GM19452 (cell line): ENCODE data around the gene CCL25.

ENCODE experiments used
- ATAC-seq: cut with Tn5 transposase; IDR thresholded peaks from one replicate; pipeline ENCODE4 v1.9.1; 2021; ENCODE audit not compliant: unreplicated experiment

Gene CCL25

DNA sequence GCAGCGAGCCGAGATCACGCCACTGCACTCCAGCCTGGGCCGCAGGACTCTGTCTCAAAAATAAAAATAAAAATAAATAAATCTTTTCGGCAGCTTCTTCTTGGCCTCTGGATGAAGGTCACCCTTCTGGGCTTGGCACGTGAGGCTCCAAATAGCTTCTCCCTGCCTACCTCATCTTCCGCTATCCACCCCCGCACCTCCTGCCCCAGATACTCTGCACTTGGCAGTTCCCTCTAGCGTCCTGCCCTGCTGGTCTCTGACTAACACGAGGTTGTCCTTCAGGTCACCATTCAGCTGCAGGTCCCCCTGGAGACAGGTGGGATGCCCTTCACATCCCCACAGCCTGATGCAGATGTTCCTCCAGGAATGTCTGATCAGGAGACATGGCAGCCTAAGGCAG is 8.5 kb upstream of the CCL25 start:
- no peak for ATAC-seq

DNA sequence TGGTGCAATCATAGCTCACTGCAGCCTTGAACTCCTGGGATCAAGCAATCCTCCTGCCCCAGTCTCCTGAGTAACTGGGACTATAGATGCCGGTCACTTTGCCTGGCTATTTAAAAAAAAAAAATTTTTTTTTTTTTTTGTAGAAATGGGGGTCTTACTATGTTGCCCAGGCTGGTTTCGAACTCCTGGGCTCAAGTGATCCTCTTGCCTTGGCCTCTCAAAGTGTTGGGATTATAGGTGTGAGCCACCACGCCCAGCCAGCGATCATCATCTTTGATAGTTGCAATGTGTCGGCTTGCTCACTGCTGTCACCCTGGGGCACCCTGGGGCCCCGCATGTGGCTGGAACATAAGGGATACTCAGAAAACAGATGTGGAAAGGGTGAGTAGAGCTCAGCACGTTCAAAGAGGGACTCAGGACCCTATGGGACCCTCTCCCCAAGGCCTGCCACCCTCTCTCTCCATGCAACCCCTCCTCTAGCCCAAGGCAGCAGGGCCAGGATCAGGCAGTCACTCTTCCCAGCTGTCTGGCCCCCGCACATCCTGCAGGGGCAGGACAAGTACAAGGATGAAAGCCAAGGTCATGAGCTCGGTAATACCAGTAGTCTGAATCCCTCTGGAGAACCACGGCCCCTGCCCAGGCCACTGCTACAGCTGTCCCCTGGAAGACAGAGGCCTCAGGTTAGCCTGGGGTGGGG is 6.5 kb upstream of the CCL25 start:
- ATAC-seq, result no peak

DNA sequence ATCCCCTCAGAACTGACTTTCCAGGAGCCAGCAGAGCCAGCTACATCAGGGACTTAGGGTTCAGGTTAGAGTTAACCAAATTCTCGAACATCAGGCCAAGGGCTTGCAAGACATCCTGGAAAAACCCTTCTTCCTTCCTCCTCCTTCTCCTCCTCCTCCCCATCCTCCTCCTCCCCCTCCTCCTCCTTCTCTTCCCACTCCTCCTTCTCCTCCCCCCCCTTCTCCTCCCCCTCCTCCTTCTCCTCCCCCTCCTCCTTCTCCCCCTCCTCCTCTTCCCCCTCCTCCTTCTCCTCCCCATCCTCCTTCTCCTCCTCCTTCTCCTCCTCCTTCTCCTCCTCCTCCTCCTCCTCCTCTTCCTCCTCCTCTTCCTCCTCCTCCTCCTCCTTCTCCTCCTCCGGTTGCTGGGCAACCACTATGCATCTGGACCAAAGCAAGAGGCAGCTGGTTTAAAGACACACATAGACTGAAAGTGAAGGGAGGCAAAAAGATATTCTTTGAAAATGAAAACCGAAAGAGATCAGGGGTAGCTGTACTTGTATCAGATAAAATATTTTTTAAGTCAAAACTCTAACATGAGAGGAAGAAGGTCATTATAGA is 5.9 kb upstream of the CCL25 start:
- ATAC-seq, result no peak

DNA sequence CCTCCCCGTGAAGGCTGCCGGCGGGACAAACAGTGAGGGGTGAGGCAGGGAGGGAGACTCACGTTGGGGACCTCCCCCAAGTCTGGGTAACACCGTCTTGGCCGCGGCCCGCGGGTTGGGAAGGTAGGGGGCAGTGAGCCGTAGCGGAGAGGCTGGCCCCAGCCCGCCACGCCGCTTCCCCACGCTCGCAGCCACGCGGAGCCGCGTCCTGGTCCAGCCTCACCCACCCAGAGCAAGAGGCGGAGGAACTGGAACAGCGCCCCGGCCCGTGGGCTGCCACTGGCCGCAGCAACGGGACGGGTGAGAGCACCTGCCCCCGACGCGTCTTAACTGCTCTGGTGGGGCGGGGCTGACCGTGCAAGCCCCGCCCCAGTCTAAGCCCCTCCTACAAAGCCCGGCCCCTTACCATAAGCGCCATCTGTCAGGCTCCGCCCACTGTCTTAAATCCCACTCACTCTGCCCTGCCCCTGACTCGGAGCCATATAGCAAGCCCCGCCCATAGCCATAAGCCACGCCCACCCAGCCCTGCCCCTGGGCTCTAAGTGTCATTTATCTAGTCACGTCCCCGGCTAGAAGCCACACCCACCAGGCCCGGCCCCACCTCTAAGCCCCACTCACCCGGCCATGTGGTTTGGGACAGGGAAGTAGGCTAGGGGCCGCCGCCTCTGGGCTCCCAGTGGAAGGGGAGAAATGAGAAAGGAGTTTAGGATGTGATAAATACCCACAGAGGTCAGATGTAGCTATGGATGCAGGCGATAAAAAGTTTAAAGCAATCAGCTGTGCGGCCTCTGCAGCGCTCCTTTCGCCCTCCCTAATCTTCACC is 2.1 kb upstream of the CCL25 start:
- peak; percentile 81 for ATAC-seq

DNA sequence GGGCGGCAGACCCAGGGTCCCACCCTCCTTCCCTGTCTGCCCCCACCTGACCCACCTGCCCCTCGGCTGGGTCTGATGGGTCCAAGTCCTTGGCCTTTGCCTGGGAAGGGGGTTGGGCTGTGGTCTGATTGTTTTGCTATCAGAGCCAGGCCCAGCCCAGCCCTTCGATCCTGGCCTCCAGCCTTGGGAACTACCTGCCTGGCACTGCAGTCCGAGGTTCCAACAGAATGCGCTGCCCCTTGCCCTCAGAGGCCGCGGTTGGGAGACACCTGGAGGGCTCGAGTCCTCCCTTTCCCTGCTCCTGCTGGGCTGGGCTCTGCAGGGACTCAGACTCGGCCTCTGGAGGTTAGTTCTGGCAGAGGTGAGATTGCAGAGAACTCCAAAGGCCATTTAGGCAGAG is 1.6 kb downstream of the CCL25 start:
- no peak for ATAC-seq

DNA sequence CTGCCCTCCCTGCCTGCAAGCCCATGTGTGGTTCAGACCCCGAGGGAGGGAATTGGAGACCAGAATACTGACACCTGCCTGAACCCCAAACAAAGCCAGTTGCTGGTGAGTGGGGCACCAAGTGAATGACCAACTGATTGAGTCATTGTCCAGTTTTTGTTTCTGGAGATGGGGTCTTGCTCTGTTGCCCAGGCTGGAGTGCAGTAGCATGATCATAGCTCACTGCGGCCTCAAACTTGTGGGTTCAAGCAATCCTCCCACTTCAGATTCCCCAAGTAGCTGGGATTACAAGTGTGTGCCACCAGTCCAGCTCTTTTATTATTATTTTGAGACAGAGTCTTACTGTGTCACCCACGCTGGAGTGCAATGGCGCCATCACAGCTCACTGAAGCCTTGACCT is 4.0 kb downstream of the CCL25 start:
- ATAC-seq, result no peak

DNA sequence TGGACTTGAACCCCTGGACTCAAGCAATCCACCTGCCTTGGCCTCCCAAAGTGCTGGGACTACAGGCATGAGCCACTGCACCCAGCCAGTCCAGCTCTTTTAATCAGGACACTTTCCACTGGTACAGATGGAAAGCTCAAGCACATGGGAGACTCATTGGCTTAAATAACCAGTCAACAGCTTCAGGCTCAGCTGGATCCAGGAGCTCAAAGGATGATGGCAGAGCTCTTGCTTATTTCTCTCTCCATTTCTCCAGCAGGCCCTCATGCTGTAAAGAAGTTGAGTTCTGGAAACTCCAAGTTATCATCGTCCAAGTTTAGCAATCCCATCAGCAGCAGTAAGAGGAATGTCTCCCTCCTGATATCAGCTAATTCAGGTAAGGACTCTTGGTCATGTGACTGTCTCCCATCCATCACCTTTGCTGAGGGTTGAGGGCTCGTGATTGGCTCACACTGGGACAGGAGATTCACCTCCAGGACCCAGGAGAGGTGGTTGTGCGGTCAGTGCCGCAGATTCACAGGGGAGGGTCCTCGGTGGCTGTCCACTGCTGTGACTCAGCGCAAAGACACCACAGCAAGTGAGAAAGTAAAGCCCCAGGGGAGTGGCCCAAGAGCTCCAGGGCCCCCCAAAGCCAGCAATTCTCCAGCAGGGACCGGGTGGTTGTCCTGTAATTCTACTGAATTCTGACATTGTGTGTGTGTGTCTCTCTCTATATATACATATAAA is 5.1 kb downstream of the CCL25 start:
- ATAC-seq, result no peak

DNA sequence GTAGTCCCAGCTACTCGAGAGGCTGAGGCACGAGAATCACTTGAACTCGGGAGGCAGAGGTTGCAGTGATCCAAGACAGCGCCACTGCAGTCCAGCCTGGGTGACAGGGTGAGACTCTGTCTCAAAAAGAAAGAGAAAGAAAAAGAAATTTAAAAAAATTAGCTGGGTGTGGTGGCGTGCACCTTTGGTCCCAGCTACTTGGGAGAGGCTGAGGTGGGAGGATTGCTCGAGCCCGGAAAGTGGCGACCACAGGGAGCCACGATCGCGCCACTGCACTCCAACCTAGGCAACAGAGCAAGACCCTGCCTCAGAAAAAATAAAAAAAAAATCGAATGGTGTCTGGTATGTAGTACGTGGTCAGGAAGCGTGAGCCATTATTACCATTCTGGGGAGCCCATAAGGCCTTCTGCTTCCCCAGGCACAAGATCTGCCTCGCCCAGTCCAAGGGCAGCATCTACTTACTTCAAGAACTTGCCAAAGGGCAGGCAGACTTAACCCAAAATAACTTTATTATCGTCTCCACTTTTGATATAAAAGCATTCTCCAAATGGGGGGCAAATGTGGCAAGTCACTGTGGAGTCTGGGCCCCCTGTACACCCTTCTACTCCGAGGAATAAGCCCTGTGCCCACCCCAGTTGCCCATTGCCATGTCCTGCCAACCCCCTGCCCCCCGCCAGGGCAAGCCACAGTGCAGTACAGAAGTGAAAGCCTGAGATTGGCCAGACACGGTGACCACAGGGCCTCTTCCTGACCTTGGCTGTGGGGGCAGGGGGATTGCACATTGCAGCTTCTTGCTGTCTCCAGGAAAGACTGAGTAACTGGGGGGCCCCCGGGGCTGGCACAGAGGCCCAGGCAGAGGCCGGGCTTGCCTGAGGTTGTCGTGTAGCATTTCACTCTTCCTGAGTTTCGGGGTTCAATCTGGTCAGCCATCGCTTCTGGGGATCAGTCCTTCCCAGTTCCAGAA is 12.6 kb downstream of the CCL25 start:
- no peak for ATAC-seq

DNA sequence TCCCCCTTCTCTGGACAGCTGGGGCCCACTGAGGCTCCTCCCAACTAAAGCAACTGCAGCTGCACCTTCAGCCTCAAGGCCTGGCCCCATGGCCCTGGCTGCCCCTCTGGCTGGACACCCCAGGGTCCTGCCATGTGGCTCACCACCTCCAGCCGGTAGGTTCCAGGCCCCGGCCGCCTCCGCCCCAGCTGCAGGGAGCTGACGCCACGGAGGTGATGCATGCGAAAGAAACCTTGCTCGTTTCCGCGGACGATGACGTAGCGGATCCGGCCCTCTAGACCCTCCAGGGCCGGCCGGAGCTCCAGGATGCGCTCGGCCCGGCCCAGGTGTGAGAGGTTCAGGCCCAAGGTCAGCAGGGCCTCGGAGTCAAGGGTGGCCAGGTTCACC is 13.3 kb downstream of the CCL25 start:
- no peak for ATAC-seq

DNA sequence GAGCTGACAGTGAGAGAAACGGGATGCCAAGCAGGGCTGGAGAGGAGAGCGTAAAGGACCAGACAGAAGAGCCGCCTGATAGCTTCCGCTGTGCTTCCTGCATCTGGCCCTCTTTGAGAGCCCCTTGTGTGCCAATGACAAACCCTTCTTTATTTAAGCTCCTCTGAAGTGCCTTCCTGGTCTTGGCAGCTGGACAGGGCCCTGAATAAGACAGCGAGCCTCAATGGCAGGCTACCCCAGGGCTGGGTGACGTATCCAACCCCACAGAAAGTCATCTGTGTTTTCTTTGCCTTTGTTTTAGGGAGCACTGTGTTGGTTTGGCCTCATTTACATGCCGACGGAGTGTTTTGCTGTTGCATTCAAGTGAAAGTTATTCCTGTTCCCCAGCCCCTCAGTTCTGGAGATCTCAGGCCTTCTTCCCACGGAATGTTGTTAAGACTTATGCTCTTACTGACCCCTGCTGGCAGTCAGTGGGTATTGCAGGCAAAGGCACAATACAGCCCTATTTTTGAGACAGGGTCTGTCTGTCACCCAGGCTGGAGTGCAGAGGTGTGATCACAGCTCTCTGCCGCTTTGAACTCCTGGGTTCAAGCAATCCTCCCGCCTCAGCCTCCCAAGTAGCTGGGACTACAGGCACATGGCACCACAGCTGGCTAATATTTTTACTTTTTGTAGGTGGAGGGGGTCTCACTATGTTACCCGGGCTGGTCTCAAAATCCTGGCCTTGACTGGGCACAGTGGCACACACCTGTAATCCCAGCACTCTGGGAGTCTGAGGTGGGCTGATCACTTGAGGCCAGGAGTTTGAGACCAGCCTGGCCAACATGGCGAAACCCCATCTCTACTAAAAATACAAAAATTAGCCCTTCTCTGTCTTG is 16.8 kb downstream of the CCL25 start:
- no peak for ATAC-seq

DNA sequence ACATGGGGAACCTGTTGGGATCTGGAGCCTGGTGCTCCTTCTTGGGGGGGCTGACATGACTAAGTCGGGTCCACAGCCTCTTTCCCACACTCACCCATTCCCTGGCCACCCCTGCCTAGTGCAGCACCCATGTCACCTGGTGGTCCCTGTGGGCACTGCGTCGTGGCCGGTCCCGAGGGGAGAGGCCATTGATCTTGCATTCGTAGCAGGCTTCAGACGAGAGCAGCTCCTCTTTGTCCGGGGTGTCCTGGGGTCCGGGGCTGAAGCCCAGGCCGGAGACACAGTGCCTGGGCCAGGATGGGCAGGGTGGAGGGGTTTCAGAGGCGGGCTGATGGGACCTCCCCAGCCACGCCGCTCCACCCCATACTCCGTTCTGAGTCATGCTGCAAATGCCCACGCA is 19.4 kb downstream of the CCL25 start:
- no peak for ATAC-seq

DNA sequence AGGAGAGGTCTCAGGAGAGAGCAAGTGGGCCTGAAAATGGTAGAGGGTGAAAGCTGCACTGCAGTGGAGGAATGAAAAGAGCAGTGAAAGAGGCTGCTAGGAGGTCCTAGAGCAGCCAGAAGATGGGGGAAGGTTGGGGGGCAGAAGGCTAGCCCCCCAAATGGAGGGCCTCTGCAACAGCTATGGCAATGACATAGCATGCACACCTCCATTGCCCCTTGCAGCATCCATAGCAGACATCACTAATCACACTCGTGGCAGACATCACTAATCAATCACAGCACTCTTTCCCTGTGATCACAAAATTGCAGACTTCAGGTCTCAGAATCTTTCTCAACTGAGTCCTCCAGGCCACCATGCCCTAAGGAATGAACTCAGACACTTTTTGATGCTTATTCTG is 21.9 kb downstream of the CCL25 start:
- ATAC-seq, result no peak

DNA sequence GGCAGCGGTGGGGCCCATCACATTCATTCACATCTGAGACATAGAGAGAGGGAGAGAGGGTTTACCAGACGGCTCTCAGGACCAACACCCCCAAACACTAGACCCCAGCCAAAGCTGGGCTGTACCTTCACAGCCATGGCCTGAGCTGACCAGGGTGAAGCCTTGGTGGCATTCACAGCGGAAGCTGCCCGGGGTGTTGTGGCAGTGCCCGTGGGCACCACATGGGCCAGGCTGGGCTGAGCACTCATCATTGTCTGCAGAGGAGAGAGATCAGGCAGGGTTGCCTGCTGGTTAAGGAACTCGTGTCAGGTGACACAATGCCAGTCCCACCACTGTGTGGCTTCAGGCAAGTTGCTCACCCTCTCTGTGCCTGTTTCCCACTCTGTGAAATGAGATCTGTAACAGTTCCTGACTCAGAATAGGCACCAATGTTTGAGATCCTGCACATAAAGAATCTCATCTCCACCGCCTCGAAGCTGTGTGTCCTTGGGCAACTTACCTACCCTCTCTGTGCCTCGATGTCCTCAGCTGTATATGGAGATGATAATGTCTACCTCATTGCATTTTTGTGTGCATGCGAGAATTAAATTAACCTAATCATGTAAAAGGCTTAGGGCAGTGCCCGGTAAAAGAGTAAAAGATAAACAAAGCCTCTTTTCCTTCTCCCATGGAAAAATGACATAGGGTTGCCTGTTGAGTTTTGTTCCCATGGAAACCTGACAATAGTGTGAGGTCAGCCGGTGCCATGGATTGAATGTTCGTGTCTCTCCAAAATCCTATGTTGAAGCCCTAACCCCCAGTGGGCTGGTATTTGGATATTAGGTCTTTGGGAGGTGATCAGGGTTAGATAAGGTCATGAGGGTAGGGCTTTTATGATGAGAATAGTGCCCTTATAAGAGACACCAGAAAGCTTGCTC is 22.9 kb downstream of the CCL25 start:
- no peak for ATAC-seq

DNA sequence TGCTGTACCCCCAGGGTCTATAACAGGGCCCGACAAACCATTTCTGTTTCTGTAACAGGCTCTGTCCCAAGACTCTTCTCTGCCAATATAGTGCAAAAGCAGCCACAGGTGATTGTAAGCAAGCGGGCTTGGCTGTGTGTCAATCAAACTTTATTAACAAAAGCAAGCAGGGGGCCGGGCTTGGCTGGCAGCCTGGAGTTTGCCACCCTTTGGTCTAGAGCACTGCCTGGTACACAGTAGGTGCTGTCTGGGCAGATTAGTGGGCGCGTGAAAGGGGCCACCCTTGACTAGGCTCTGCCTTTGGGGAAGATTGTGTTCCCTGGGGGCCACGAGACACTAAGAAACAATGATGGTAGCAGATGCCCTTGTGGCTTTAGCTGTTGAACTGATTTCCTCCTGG is 27.4 kb downstream of the CCL25 start:
- no peak for ATAC-seq

DNA sequence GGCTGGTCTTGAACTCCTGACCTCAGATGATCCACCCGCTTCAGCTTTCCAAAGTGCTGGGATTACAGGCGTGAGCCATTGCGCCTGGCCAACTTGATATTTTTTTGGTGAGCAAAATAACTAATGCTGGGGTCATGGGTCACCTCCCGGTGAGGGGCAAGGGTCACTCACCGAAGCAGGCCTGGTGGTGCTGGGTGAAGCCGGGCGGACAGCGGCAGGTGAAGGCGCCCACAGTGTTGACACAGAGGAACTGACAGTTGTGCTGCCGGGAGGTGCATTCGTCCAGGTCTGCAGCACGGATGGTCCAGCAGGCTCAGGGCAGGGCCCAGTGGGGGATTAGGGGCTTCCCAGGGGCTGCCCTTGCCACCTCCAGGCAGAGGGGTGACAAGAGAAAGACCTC is 28.3 kb downstream of the CCL25 start:
- no peak for ATAC-seq

DNA sequence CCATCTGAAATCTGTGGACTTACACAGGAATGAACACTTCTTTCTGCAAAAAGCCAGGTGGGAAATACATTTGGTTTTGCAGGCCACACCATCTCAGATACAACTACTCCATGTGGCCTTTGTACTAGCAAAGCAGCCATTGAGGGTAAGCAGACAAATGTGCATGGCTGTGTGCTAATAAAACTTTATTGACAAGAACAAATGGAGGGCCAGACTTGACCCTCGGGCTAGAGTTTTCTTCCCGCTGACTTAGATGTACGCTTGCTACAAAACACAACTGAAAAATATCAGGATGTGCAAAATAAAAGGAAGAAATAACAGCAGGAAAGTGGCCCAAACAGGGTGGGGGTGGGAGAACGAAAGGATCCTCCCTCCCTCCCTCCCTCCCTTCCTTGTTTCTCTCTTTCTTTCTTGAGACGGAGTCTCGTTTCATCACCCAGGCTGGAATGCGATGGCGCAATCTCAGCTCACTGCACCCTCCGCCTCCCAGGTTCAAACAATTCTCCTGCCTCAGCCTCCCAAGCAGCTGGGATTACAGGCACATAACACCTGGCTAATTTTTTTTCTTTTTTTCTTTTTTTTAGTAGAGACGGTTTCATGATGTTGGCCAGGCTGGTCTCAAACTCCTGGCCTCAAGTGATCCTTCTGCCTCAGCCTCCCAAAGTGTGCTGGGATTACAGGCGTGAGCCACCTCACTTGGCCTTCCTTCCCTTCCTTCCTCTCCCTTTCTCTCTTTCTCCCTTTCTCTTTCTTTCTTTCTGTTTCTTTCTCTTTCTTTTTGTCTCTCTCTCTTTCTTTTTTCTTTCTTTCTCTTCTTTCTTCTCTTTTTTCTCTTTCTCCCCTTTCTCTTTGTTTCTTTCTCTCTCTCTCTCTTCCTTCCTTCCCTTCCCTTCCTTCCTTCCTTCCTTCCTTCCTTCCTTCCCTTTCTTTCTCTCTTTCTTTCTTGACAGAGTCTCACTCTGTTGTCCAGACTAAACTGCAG is 29.3 kb downstream of the CCL25 start:
- ATAC-seq, result no peak

DNA sequence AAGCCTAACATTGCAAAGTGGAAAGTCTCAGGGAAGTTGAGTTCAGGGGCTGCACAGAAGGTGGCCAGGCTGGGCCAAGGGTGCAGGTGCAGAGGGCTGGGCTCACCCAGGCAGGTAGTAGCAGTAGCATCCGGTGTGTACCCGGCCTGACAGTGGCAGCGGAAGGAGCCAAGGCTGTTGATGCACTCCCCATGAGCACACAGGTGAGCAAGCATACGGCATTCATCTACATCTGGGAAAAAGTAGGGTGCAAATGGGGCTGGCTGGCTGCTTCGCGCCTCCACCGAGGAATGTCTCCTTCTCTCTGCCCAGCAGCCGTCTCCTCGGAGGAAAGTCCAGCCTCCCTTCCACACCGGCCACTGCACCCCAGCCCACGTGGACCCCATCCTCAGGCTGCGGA is 30.6 kb downstream of the CCL25 start:
- ATAC-seq, result no peak
